GM18511 (cell line): Measurements from ENCODE around the gene KRT72.

Source experiments
- ATAC-seq: cut with Tn5 transposase; IDR thresholded peaks from one replicate; pipeline ENCODE4 v1.9.1; 2021; ENCODE audit warnings: mild to moderate bottlenecking, moderate library complexity; ENCODE audit not compliant: unreplicated experiment

The KRT72 gene

GRCh38 chr12:52551216-52551865 is 49.9 kb downstream of the KRT72 start:
- no peak for ATAC-seq

- no peak for ATAC-seq
Observed at GRCh38 chr12:52546126-52546525, 55.1 kb downstream of the KRT72 start.

DNA sequence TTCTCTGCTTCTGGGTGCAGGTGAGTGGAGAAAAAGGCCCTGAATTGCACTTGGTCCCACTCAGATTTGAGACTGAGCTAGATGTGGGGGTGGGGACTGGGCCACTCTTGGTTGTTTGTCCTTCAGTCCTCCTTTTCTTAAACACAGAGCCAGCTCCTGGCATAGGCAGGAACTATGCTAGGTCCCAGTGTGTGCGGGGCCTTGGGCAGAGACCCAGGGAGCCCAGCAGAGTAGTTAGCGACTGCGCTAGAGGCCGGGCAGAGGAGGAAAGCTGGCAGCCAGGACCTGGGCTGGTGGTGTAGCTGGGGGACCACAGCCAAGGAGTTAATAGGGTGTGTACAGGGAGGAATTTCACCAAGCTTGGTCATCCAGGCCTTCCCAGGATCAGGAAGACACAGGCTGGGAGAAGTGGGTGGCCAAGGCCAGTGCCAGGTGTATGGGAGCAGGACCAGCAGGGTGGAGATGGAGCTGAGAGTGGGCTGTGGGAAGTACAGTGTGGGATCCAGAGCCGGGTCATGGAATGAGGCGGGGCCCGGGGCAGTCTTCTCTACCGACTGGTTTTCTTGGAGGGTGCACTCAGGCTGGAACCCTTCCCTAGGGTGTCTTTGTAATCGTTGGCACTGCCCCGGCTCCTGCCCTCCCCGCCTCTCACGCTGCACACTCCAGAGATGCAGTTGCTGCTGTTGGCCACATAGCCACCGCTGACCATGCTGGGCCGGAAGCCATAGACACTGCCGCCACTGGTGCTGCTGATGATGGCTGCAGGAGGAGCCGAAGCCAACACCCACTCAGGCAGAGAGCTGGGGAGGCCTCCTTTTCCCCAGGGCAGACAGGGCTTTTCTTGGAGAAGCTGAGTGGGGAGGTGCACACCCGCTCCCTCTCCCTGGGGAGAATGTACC is 57.0 kb downstream of the KRT72 start:
- no peak for ATAC-seq

- no peak for ATAC-seq
Observed at GRCh38 chr12:52542785-52543318, 58.4 kb downstream of the KRT72 start.

DNA sequence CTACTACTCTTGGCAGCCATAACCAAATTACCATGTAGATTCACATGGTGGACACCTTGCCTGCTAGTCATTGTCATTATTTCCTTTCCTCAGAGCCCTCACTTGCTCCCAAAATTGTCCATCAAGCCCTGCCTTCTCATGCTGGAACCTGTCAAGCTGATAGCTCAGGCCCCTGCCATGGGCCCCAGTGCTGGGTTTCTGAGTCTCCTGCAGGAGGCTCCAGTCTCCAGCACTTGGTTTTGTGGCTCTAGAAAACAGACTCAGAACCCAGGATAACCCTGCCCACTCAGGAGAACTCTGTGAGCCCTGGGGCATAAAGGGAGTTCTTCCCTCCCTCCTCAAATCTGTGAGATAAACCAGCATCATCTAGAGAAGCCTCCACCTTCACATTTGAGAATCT is 59.1 kb downstream of the KRT72 start:
- ATAC-seq, result no peak

DNA sequence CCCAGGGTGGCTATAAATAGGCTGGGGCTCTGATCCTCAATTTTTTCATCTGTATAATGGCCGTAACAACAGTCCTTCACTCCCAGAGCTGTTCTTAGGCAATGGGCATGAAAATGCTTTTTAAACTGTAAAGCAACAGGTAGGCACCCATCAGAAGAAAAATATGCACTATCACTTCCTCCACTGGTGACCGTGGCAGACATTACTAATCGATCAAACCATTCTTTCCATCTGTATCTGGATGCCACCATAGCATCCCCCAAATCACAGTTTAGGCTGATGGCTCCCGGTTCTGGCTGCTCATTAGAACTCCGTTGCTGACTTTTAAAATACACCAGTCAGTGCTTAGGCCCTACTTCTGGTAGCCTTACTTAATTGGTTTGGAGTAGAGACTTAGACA is 59.6 kb downstream of the KRT72 start:
- ATAC-seq, result no peak

GRCh38 chr12:52540531-52540930 is 60.7 kb downstream of the KRT72 start:
- ATAC-seq, result no peak

DNA sequence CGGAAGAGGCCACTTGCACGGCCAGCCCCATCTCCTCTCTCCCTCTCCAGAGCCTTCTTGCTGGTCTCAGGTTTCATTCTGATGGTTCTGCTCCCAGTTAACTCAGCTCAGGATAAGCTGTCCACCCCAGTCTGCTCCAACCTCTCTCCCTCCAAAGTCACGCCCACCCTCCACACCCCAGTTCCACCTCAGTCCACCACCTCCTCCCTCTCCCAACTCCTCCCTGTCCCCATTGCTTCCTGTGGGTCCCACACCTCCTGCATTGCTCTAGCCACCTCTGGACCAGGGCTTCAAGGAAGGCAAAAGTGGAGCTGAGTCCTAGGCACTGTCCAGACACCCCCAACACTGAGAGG is 61.5 kb downstream of the KRT72 start:
- ATAC-seq, result no peak

- no peak for ATAC-seq
Observed at GRCh38 chr12:52539083-52539820, 62.0 kb downstream of the KRT72 start.

DNA sequence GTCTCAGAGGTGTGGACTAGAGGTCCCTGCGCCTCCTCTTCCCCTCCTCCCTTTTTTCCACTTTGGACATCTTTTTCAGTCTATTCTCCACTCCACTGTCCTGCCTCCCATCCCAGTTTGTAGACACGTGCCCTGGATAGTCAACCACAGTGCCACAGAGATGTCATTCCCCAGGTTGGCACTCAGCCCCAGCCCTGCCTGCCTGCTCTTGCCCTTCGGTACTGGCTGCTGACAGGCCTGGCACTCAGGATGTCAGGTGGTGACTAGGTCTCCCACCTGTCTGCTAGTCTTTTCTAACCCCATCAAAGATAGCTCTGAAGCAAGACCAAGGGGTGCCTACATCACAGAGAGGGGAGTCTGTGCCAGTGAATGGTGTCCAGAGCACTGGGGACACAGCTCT is 64.2 kb downstream of the KRT72 start:
- no peak for ATAC-seq
